ENCODE results near the gene MFGE8.
"Not testable (repeated sequence)": the region's sequence is repeated elsewhere in the genome, so short reads cannot be mapped to it uniquely, and the experiment has no call there.

Gene MFGE8

DNA sequence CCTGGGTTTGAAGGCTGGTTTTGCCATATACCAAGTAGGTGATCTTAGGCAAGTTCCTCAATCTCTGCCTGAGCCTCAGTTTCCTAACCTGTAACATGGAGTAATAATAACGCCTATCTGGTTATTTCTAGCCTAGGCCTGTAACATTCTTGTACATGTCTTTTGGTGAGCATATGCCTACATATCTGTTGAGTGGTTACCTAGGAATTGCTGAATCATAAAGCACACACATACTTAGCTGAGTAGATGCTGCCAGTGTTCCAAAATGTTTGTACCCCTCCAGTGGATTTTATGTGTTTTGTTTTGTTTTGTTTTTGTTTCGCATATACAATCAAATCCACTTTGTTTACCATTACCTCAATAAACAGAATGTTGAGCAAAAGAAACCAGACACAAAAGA is 17.4 kb upstream of the MFGE8 start:
- DNase-seq (ENCODE audit: low read depth) = no peak
- TF ChIP-seq, protein P1, sequence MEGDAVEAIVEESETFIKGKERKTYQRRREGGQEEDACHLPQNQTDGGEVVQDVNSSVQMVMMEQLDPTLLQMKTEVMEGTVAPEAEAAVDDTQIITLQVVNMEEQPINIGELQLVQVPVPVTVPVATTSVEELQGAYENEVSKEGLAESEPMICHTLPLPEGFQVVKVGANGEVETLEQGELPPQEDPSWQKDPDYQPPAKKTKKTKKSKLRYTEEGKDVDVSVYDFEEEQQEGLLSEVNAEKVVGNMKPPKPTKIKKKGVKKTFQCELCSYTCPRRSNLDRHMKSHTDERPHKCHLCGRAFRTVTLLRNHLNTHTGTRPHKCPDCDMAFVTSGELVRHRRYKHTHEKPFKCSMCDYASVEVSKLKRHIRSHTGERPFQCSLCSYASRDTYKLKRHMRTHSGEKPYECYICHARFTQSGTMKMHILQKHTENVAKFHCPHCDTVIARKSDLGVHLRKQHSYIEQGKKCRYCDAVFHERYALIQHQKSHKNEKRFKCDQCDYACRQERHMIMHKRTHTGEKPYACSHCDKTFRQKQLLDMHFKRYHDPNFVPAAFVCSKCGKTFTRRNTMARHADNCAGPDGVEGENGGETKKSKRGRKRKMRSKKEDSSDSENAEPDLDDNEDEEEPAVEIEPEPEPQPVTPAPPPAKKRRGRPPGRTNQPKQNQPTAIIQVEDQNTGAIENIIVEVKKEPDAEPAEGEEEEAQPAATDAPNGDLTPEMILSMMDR (conservative IDR thresholded peaks at IDR 0.05; ENCODE audit: low read depth, low read length) = no peak
- H3K4me3 ChIP-seq (ENCODE audit: low read depth, low read length) = no peak overlapping the region

DNA sequence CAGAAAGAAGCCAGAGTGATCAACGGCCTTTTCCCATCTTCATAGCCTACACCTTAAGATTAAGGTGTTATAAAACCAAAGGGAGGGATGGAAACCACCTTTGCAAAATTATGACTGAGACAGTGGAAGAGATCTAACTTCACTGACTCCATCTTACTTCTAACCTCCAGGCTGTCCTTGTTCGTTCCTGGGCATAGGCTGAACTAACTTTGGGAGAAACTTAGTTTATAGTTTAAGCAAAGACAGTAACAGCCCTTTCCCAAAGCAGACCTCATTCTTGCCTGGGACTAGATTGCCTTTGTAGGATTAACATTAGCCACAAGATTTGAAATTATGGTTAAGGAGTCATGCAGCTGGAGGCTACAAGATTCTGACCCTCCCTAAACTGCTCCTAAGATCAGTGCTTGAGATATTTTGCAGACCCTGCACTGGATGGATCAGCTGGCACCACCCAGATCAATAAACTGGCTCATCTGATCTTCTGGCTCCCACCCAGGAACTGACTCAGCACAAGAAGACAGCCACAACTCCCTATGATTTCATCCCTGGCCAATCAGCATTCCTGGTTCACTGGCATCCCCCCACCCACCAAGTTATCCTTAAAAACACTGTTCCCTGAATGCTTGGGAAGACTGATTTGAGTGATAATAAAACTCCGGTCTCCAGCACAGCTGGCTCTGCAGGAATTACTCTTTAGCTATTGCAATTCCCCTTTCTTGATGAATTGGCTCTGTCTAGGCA is 16.3 kb upstream of the MFGE8 start:
- not testable (repeated sequence) for H3K4me3 ChIP-seq (ENCODE audit: low read depth, low read length); DNase-seq (ENCODE audit: low read depth)

DNA sequence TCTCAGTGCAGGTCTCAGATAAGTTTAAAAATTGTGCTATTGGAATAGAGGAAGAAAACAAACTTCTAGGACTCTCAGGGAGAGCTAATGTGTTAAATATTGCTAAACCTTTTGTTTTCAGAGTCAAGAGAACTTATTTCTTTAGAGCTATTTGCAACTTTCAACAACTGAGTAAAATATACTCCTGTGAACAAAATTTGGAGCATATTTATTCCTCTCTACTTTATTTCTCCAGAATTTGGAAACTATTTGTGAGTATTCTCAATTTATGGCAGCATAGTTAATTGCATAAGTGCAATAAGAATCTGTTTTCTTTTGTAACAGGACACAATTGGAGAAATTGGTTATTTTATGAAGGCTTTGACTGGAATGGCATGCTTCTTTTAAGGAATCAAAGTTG is 15.0 kb upstream of the MFGE8 start:
- not testable (repeated sequence) for H3K4me3 ChIP-seq (ENCODE audit: low read depth, low read length); DNase-seq (ENCODE audit: low read depth)

DNA sequence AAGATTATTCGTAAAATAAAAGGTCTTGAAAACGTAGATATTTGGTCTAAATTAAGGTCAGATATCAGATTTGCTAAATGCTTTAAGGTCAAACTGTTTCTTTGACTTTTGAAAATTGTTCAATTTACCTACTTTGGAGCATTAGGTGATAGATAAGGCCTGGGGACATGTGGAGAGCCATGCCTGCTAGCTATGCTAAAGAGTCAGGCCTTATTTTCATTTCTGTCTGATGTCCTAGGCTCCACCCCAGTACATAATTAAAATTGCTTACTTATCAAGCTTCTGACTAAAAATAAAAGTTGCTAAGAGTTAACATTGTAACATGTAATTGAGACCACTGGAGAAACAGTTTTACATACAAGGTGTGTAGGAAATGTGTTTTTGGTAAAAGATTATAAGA is 12.5 kb upstream of the MFGE8 start:
- H3K4me3 ChIP-seq (ENCODE audit: low read depth, low read length); DNase-seq (ENCODE audit: low read depth): not testable (repeated sequence)

DNA sequence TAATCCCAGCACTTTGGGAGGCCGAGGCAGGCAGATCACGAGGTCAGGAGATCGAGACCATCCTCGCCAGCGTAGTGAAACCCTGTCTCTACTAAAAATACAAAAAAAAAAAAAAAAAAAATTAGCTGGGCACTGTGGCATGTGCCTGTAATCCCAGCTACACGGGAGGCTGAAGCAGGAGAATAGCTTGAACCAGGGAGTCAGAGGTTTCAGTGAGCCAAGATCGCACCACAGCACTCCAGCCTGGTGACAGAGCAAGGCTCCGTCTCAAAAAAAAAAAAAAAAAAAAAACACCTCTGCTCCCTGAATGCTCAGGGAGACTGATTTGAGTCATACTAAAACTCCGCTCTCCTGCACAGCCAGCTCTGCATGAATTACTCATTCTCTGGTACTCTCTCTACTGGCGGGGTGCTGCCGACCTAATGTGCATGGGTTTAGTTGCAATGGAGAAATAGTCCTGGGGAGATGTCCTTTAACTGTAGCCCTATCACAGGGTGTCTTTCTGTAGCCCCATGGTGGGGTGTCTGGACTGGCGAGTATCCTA is 7.8 kb upstream of the MFGE8 start:
- H3K4me3 ChIP-seq (ENCODE audit: low read depth, low read length) = not testable (repeated sequence)
- DNase-seq (ENCODE audit: low read depth) = peak; percentile 88

DNA sequence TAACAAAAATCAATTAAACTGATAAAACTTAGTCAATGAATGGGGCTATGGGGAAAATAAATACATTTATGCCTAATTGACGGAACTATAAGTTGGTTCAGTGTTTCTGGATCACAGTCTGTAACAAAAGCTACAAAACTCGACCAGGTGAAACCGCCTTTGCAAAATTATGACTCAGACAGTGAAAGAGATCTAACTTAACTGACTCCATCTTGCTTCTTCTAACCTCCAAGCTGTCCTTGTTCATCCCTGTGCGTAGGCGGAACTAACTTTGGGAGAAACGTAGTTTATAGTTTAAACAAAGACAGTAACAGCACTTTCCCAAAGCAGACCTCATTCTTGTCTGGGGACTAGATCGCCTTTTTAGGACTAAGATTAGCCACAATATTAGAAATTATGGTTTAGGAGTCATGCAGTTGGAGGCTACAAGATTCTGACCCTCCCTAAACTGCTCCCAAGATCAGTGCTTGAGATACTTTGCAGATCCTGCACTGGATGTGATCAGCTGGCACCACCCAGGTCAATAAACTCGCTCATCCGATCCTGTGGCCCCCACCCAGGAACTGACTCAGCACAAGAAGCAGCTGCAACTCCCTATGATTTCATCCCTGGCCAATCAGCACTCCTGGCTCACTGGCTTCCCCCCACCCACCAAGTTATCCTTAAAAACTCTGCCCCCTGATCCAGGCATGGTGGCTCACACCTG is 7.2 kb upstream of the MFGE8 start:
- H3K4me3 ChIP-seq (ENCODE audit: low read depth, low read length) = no peak overlapping the region
- TF ChIP-seq, protein P1 (conservative IDR thresholded peaks at IDR 0.05; ENCODE audit: low read depth, low read length) = no peak
- peak; percentile 84 for DNase-seq (ENCODE audit: low read depth)

DNA sequence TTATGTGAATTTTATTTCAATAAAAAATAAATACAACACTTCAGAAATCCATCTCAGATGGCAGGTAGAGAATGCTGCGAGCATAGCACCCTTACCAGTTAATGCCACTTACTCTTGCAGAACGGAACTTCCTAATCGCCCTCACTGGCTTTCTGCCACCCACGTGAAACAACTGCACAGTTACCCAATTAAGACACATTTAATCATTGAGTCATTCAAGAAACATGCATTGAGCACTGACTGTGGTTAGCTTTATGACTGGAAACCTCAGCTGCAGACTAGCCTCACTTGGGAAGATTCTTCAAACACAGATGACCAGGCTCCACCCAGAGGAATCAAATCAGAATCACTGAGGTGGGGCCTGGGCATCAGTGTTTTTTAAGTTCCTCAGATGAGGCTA is 5.6 kb upstream of the MFGE8 start:
- no peak overlapping the region for H3K4me3 ChIP-seq (ENCODE audit: low read depth, low read length)
- TF ChIP-seq, protein P1 (conservative IDR thresholded peaks at IDR 0.05; ENCODE audit: low read depth, low read length) = peak; percentile 1
- DNase-seq (ENCODE audit: low read depth) = peak; percentile 99

DNA sequence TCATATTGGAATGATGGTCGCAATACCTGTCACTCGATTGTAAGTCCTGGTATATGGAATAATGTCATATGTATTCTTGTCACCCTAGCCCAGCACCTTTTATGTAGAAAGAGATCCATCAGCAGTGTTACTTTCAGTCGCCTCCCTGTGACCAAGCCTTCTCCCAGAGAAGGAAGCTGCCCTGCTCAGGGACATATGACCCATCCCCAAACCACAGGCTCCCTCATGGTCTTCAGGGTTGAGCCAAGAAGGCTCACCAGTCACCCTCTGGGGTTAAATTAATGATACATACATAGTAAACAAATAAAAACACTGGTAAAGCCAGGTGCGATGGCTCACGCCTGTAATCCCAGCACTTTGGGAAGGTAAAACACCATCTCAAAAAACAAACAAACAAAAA is 4.6 kb upstream of the MFGE8 start:
- H3K4me3 ChIP-seq (ENCODE audit: low read depth, low read length) = no peak overlapping the region
- TF ChIP-seq, protein P1 (conservative IDR thresholded peaks at IDR 0.05; ENCODE audit: low read depth, low read length) = no peak
- DNase-seq (ENCODE audit: low read depth) = no peak

DNA sequence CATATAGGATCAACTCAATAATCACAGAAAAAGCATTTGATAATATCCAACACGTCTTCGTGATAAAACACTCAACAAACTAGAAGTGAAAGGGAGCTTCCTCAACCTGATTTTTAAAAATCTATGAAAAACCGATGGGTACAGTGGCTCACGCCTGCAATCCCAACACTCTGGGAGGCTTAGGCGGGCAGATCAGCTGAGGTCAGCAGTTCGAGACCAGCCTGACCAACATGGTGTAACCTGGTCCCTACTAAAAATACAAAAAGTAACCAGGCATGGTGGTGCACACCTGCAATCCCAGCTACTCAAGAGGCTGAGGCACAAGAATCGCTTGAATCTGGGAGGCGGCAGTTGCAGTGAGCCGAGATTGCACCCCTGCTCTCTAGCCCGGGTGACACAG is 2.2 kb upstream of the MFGE8 start:
- DNase-seq (ENCODE audit: low read depth) = no peak
- H3K4me3 ChIP-seq (ENCODE audit: low read depth, low read length) = no peak overlapping the region
- TF ChIP-seq, protein P1 (conservative IDR thresholded peaks at IDR 0.05; ENCODE audit: low read depth, low read length) = no peak
